GM21515 (cell line): Measurements from ENCODE around the gene LOXL3.

Experiments used
- ATAC-seq: cut with Tn5 transposase; IDR thresholded peaks from one replicate; pipeline ENCODE4 v1.9.1; 2021; ENCODE audit not compliant: unreplicated experiment

The LOXL3 gene

DNA sequence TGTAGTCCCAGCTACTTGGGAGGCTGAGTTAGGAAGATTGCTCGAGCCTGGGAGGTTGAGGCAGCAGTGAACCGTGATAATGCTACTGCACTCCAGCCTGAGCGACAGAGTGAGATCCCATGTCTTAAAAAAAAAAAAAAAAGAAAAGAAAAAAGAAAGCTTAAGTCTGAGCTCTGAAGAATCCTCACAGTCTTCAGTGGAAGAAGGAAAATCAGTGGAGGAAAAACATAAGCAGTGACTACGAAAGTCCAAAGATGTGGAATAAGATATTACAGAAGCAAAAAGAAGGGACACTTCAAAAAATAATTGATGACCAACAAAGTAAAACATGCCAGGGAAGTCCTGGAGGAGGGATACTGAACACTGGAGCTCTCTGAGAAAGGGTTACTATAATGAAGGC is 43.5 kb downstream of the LOXL3 start:
- no peak for ATAC-seq

DNA sequence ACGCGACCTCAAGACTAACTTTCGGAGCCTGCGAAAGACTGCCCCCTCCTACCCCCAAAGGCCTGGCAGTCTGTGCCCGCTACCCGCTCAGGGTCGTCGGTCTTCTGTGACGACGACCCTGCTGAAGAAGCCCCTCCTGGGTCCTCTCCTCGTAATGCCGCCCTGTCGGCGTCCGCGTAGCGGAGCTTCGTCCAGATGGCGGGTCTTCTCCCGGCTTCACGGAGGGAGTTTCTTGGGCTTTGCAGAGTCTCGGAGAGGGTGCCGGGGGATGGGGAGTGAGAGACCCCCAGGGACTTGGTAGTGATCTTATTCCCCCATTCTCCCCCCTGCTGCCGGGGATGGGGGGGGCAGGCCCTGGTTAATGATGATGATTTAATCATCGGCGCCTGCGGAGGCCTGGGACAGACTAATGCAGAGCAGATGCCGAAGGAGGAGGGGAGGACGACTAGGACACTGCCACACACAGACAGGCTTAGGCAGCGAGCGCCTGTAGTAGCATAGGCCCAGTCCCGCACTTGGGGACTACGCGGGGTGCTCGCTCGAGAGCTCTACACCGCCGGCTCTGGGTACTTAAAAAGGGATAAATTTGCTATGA is 45.7 kb downstream of the LOXL3 start:
- ATAC-seq, result peak; percentile 12

DNA sequence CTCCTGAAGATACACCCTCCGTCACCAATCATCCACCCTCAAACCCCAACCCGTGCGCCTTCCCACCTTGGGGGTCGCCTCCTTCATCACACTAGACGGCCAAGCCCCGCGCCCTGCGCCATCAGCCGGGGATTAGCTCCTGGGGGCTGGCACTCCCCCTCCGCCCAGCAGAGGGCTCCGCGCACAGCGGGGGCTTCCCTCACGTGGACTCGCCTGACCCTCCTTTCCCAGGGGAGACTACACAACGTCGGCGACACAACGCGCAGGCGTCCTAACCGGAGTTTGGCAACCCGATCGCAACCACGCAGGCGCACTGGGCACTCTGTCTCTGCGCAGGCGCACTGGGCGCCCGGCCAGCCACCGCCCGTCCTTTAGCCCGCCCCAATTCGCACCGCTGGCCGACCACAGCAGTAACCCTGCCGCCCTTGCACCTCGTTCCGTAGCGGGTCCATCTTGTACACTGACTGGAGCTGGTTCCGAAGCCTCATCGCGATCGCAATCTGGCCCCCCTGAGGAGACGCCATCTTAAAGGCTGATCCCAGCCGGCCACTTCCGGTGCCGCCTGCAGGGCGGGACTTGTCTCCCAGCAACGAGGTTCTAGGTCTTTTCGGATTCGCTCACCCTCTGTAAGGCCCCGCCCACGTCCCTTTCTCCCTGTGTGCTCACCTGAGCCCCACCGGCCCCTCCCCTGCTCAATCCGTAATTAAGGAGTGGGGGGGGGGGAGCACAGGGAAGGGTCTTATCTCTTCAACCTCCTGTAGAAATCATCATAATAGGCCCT is 46.4 kb downstream of the LOXL3 start, which contains the start of gene PCGF1:
Gene PCGF1, minus strand, starts transcription at position 551 of the 781 bp plus-strand sequence. Its CDS starts 27 bp downstream, at position 524.
- peak; percentile 88 for ATAC-seq

GRCh38 chr2:74505448-74506246 is 48.1 kb downstream of the LOXL3 start:
- no peak for ATAC-seq

DNA sequence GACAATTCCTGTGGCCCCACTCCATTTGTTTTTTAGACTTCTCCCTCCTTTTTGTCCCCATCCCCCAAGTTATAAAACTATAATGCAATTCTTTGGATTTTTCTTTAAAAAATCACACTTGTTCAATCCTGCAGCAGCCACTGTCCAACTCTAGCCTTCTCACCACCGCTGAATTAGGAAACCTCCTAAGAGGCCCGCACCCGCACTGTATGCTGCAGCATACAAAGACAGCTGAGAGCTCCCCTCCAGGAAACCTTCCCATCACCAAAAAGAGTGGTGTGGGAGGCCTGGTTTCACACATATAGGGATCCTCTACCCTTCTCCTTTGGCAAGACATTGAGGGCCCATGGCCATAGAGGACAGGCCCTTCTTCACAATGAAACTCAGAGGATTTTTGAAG is 49.2 kb downstream of the LOXL3 start:
- ATAC-seq, result no peak

GRCh38 chr2:74503506-74504475 is 50.0 kb downstream of the LOXL3 start:
- ATAC-seq, result no peak

DNA sequence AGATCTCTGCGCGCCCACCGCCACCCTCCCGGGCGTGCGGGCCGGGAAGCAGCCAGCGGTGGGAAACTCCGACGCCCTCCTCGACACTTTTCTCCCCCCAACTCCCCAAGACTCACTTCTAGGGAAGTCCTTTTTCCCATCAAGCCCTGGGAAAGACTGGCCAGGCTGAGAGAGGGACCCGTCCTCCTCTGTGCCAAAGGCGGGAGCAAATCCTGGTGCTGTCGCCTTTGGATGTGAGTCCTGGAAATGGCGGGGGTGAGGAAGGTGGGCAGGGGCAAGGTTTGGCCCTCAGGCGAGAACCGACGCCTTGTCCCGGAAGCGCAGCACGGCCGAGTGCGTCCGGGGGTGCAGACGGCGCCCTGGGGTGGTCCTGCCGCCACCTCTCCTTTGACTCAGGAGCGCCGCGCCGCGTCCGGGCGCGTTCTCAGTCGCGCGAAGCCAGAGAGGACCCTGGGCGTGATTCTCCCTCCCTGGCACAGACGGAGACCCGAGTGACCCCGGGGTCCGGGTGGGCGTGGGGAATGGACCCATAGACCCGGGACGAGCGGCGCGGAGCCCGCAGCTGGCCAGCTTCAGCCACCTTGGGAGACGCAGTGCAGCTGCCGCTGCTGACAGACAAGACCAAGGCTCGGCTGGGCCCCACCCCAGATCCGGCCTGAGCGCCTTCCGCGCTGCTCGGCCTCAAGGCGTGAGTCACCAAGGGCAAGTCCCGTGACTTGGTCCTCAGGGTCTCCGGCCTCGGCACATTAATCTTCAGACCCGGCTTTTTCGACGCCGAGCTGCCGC is 50.8 kb downstream of the LOXL3 start:
- peak; percentile 33 for ATAC-seq

- ATAC-seq, result no peak
Observed at GRCh38 chr2:74502147-74502719, 51.5 kb downstream of the LOXL3 start.

GRCh38 chr2:74501335-74502071 is 52.2 kb downstream of the LOXL3 start:
- ATAC-seq, result no peak

DNA sequence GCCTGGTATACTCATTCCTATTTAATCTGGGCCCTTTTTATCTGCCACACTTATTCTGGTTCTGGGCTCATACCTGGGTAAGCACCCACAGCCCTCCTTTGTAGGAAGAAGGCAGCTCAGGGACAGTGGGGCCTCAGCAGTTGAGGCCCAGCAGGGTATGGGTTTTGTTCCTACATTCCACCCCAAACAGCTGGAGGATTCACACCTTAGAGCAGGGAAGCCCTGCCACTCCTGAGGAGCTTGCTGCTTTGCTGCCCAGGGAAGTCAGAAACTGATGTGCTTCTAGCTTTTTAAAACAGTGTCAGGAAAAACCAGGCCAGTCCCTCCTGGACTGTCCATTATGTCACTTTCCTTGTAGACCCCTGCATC is 53.2 kb downstream of the LOXL3 start:
- ATAC-seq, result no peak

- ATAC-seq, result no peak
Observed at GRCh38 chr2:74499940-74500577, 53.7 kb downstream of the LOXL3 start.

- no peak for ATAC-seq
Observed at GRCh38 chr2:74499267-74499939, 54.3 kb downstream of the LOXL3 start, which contains the start of gene LBX2. LBX2 (minus strand) TSS chr2:74499603; CDS start chr2:74499537, 66 bp downstream.

DNA sequence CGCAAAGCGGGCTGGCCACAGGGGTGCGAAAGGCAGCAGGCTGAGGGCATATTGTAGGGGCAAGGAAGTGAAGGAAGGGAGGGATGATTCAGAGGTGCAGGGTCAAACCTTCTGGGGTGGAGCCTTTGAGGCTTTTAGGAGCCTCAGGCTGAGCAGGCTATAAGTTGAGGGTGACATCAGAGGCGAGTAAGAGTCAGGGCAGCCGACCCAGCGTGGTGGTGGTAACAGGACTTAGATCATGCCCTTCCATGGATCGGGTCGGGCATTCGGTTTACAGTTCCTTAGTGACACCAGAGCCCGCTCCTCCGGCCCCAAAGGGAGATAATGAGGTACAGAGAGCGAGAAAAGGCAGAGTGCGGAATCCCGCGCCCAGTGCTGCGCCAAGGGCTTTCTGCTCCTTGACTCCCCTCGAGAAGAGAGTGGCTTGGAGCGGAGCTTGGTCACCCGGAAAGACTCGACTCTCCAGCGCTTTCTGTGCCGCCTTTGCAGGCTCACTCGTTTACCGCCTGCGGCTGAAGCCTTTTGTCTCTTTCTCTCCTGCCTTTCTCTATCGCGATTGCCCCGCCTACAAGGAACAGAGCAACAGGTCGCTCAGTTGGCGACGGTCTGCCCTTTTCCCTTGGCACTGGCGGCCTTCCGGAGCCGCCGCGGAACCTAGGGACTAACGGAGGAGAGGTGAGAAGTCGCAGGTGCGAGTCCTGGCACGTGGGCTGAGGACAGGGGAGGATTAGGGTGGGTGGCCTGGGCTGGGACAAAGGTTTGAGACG is 55.1 kb downstream of the LOXL3 start:
- no peak for ATAC-seq

DNA sequence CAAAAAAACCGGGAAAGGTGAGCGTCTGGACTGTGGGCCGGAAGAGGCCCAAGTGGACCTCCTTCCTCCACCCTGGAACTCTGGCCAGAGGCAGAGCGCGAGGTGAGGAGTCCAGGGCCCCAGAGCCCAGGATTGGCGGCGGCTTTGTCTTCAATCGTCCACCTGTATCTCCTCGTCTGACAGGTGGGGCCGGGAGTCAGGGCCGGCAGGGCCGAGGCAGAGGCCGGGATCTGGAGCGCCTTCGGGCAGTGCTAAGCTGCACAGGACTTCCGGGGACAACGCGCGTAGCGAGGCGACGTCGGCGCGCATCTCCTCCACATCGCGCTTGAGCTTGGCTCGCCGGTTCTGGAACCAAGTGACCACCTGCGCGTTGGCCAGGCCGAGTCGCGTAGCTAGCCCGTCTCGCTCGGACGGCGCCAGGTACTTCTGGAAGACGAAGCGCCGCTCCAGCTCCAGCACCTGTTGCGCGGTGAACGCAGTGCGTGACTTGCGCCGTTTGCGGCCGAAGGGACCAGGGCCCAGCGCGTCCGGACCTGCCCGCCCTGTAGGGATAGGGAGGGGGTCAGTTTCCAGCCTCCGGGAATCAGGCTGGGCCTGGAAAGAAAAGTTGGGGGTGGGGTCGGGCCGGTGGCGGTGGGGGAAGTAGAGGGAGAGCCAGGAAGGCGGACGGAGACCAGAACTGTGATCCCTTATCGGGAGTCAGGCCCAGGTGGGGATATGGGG is 55.8 kb downstream of the LOXL3 start:
- ATAC-seq, result no peak

GRCh38 chr2:74496997-74497776 is 56.6 kb downstream of the LOXL3 start:
- no peak for ATAC-seq

GRCh38 chr2:74495440-74495839 is 58.3 kb downstream of the LOXL3 start:
- no peak for ATAC-seq
